HG03135 (cell line): ENCODE results near the gene CD300LB.
"Not testable (repeated sequence)": the region's sequence is repeated elsewhere in the genome, so short reads cannot be mapped to it uniquely, and the experiment has no call there.

Source experiments
- ATAC-seq: cut with Tn5 transposase; IDR thresholded peaks from one replicate; pipeline ENCODE4 v1.9.1; 2021; ENCODE audit warnings: mild to moderate bottlenecking, moderate library complexity; ENCODE audit not compliant: unreplicated experiment

The CD300LB gene

GRCh38 chr17:74531231-74531761, at the start of gene CD300LB:
TSS of gene CD300LB (minus strand) at chr17:74531475. CDS start at chr17:74531350, 125 bp downstream.
- no peak for ATAC-seq

DNA sequence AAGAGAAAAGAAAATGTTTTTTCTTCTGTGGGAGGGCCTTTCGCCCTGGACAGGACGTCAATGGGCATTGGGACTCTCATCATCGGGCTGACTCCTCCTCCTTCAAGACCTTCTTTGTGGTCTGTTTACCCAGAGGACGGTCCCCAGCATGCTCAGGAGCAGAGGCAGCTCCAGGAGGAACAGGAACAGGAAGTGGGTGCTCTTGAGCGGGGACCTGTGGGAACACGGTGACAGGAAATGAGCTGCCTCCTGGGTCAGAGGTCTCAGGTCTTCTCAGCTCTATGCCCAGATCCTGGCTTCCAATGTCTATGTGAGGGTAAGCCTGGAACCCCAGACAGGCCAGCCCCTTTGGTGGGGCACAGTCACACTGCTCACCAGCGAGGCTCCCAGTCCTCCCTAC, 48.6 kb upstream of the CD300LB start:
- ATAC-seq: no peak

- ATAC-seq: no peak
These were observed 47.7 kb upstream of the CD300LB start for GRCh38 chr17:74578979-74579378.

DNA sequence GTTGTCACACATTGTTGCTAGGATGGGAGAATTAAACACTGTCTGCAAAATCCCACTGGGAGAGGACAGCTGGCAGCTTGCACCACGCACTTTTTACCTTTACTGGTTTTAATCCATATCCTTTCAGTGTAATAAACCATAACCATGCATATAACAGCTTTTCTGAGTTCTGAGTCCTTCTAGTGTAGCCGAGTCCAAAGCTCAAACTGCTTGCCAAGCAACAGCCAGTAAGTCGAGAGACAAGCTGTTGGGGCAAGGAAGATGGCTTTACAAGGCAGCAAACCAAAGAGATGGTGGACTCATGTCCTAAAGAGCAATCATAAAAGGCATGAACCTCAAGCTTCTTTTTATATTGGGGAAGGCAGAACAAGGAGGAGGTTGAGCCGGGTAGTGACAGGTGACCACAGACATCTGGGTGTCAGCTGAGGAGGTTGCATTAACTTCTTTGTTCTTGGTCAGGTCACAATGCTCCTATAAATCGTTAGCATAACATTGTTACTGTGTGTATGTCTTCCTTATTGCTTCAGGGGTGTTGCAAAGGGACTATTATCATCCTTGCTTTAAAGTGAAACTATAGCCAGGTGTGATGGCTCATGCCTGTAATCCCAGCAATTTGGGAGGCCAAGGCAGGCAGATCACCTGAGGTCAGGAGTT, 43.3 kb upstream of the CD300LB start:
- no peak for ATAC-seq

DNA sequence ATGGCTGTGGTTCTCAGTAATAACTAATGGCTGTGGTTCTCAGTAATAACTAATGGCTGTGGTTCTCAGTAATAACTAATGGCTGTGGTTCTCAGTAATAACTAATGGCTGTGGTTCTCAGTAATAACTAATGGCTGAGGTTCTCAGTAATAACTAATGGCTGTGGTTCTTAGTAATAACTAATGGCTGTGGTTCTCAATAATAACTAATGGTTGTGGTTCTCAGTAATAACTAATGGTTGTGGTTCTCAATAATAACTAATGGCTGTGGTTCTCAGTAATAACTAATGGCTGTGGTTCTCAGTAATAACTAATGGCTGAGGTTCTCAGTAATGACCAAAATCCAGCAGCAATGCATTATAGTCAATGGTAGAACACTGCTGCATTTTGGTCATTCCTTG, 42.4 kb upstream of the CD300LB start:
- not testable (repeated sequence) for ATAC-seq

GRCh38 chr17:74573169-74573568, 41.9 kb upstream of the CD300LB start:
- ATAC-seq: no peak

GRCh38 chr17:74571621-74572270, 40.5 kb upstream of the CD300LB start:
- no peak for ATAC-seq

DNA sequence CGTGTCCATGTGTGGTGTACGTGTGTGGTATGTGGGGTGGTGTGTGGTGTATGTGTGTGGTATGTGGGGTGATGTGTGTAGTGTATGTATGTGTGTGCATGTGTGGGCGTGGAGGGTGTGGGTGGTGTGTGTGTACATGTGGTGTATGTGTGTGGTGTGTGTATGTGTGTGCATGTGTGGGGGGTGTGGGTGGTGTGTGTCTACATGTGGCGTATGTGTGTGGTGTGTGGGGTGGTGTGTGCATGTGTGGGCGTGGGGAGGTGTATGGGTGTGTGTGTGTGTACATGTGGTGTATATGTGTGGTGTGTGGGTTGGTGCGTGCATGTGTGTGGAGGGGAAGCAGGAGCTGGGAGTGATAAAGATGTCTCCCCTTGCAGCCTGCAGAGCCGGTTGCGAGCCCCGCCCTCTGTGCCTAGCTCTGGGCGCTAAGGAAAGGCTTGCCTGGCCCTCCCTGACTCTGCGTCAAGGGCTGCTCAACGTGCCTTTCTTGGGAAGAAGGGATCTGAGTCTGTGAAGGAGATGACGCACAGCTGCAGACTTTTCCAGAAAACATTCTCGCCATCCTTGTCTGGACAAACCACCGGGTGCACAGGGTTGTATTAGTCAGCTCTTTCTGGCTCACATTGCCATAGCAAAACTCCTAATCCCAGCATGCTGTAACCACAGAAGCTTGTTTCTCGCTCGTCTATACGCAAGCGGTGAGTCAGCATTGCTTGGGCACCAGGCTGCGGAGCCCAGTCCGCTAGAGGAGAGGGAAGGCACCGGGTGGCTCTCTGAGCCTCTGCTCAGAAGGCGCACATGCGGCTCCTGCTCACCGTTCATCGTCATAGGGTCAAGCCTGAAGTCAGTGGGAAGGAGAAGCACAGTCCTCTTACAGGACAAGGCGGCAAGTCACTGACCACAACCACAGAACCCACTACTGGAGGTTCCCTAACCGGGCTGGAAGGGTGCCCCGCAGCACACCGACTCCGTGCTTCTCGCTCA, 38.0 kb upstream of the CD300LB start:
- ATAC-seq: no peak

- no peak for ATAC-seq
These were observed 37.0 kb upstream of the CD300LB start for GRCh38 chr17:74568106-74568873.

- ATAC-seq: no peak
These were observed 36.1 kb upstream of the CD300LB start, which contains the start of gene CD300H for GRCh38 chr17:74567397-74567796. TSS of gene CD300H (minus strand) at chr17:74567509.

GRCh38 chr17:74566132-74566753, 35.0 kb upstream of the CD300LB start:
- ATAC-seq: no peak

DNA sequence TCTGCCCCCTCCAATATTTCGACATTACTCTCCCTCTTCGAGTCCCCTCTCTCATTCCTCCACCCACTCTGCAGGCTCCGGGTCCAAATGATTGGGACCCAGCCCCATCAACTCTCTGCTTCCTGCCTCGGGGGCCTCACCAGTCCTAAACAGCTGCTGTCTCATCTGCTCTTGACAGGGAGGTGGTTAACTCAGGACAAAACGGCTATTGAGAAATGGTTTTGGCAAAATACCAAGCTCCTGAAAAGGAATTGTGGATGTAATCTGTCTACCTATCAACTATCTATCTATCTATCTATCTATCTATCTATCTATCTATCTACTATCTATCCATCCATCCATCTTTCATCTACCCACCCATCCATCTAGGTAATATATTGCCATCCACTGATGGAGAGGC, 33.9 kb upstream of the CD300LB start:
- no peak for ATAC-seq

DNA sequence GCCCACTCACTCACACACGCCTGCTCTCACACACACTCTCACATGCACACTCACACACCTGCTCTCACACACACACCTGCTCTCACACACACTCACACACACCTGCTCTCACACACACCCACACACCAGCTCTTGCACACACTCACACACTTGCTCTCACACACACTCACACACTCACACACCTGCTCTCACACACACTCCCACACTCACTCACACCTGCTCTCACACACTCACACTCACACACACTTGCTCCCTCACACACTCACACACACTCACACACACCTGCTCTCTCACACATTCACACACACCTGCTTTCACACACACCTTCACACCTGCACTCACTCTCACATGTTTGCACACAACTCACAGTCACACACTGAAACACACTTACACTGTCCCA, 32.1 kb upstream of the CD300LB start:
- ATAC-seq: no peak

DNA sequence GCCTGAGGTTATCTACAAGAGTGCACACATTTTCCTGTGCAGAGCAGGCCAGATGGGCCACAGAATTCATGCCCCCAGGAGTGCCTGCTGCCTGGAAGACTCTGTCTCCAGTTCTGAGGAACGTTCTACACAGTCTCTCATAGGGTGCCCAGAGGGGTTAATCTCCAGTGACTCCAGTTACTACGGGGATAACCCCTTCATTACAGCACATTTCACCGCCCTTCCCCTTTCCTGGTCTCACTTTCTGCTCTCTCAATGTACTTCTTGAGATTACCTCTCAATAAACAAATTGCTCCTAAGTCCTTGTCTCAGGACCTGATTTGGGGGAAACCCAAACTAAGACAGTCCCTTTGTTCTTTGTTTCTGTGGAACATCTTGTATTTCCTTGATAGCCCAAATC, 30.3 kb upstream of the CD300LB start:
- ATAC-seq: no peak

DNA sequence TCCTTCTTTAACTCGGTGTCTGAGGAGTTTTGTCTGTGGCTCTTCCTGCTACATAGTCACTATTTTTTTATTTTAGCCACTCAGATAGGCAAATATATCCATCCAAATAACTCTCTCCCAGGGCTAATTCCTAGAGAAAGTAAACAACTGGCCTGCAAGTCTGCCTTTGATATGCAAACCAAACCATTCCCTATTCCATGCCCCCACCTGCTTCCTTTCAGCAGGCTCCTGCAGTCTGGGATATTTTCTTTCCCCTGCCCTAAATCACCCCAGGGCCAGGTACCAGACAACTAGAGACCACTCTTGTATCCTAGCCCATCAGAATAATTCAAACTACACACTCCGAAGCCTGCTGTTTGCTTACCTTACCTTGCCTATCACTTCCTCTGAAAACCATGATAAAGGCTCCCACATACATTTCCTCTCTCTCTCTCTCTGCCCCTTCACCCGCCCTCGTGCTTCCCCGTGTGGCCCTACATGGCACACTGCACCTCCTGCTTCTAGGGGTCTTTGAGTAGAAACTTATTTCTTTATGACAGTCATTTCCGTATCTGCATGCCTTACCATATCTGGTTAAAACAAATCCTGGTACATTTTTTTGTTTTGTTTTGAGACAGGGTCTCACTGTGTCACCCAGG, 27.7 kb upstream of the CD300LB start:
- ATAC-seq: no peak

DNA sequence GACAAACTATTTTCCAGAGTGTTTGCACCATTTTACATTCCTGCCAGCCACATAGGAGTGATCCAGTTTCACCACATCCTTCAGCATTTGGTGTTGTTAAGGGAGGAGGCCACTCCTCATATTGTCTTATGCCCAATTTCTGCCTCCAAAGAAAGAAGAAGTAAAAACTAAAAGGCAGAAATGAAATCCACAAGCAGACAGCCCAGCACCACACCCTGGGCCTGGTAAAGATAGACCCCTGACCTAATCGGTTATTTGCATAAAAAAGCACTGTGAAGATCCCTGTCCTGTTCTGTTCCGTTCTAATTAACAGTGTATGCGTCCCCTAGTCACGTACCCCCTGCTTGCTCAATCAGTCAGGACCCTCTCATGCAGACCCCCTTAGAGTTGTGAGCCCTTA, 27.1 kb upstream of the CD300LB start:
- not testable (repeated sequence) for ATAC-seq

DNA sequence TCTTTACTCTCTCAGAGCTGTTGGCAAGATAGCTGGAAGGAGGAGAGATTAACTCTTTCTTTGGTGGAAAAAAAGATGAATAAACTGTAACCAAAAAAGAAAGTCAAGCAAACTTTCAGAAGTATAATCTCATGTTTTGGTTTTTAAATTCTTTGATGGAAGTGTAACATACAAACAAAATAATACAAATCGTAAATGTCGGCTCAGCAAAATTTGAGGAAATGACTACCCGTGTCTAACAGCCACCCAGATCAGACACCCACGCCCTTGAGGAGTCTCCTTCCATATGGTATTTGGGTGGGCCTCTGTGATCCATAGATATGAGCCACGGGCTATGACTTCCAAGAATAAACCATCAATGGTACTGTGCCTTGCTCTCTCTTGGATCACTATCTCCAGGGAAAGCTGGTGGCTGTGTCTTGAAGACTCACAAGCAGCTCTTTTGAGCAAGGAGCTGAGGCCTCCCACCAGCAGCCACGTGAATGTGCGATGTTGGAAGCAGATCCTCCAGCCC, 24.2 kb upstream of the CD300LB start:
- ATAC-seq: no peak

DNA sequence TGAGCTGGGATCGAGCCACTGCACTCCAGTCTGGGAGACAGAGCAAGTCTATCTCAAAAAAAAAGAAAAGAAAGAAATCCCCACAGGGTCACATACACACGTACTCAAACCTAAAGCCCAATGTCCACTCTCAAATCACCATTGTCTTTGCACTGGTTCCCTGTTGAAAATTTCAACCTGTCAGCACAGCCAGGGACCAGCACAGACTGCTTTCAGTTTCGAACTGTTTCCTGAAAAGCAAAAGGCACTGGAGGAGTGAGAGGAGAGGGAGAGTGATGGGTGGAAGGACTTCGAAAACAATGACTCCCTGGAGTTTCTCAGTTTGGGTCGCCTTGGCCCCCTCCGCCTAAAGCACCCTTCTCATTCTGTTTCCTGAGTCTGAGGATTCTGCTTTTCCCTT, 23.6 kb upstream of the CD300LB start:
- no peak for ATAC-seq

GRCh38 chr17:74552037-74552436, 20.8 kb upstream of the CD300LB start:
- ATAC-seq: no peak
